Keratinocyte (primary cell): ENCODE data around the gene ZNF407. TPM values are rescaled to one million over a fixed set of nuclear protein-coding genes. Genes with fewer than 3 reads are reported as not detected.
A peak's percentile ranks its signal among the peaks of the same experiment; 100 is the strongest.

Experiments used
- DNase-seq: peaks from one replicate; pipeline ENCODE4 v3.0.0-alpha.2; 2011; ENCODE audit warnings: low read depth, missing footprints, low spot score
- FAIRE-seq: peaks from 2 replicates; lab custom pipeline; 2011; peaks lifted over from hg19 to GRCh38; lab: Jason Lieb, UNC
- H2AFZ ChIP-seq: 2 replicates; pipeline ENCODE4 v1.6.0; 2012; ENCODE audit warnings: low read length, control low read depth, inconsistent platforms; ENCODE audit not compliant: control insufficient read depth
- H3K27ac ChIP-seq: 2 replicates; pipeline ENCODE4 v1.5.1; 2011; ENCODE audit warnings: low read length; ENCODE audit not compliant: control insufficient read depth, insufficient read depth
- H3K27me3 ChIP-seq: 3 replicates; pipeline ENCODE4 v1.6.0; 2011; ENCODE audit warnings: low read length; ENCODE audit not compliant: control insufficient read depth, insufficient read depth; ENCODE audit errors: extremely low read depth
- H3K36me3 ChIP-seq, 2 experiments: 2 replicates in 1 of 2; 3 replicates in 1 of 2; pipeline ENCODE4 v1.5.1; 2011; ENCODE audit warnings: low read length in 2 of 2, mild to moderate bottlenecking in 1 of 2; ENCODE audit not compliant: control insufficient read depth in 2 of 2, insufficient read depth in 2 of 2; ENCODE audit errors: extremely low read depth in 1 of 2
- H3K4me1 ChIP-seq: 3 replicates; pipeline ENCODE4 v1.5.1; 2011; ENCODE audit warnings: low read length; ENCODE audit not compliant: control insufficient read depth, insufficient read depth; ENCODE audit errors: extremely low read depth
- H3K4me2 ChIP-seq: 3 replicates; pipeline ENCODE4 v1.6.0; 2011; ENCODE audit warnings: low read depth, low read length; ENCODE audit not compliant: control insufficient read depth, insufficient read depth; ENCODE audit errors: extremely low read depth
- H3K4me3 ChIP-seq, 3 experiments: fragments of 200-600 bp in 1 of 3; sonication (generic) in 1 of 3; 2 replicates in 2 of 3; 3 replicates in 1 of 3; pipeline ENCODE4 v1.5.1; 2011 to 2016; ENCODE audit warnings: low read length in 3 of 3, mild to moderate bottlenecking in 3 of 3, control low read depth in 2 of 3, inconsistent platforms in 1 of 3, low read depth in 1 of 3, mixed read lengths in 1 of 3, mixed run types in 1 of 3, moderate library complexity in 1 of 3; ENCODE audit not compliant: control insufficient read depth in 2 of 3, insufficient read depth in 2 of 3; ENCODE audit errors: extremely low read depth in 1 of 3
- H3K79me2 ChIP-seq: 2 replicates; pipeline ENCODE4 v1.6.0; 2012; ENCODE audit warnings: low read length; ENCODE audit not compliant: control insufficient read depth, insufficient read depth
- H3K9ac ChIP-seq: 3 replicates; pipeline ENCODE4 v1.6.0; 2011; ENCODE audit warnings: low read length; ENCODE audit not compliant: control insufficient read depth, insufficient read depth; ENCODE audit errors: extremely low read depth
- H3K9me1 ChIP-seq: 3 replicates; pipeline ENCODE4 v1.6.0; 2011; ENCODE audit warnings: low read length; ENCODE audit not compliant: control insufficient read depth, insufficient read depth; ENCODE audit errors: extremely low read depth
- H3K9me3 ChIP-seq: 2 replicates; pipeline ENCODE4 v1.5.1; 2012; ENCODE audit warnings: low read depth, low read length; ENCODE audit not compliant: control insufficient read depth
- H4K20me1 ChIP-seq: 3 replicates; pipeline ENCODE4 v1.6.0; 2011; ENCODE audit warnings: low read length; ENCODE audit not compliant: control insufficient read depth, insufficient read depth; ENCODE audit errors: extremely low read depth
- CTCF ChIP-seq, 3 experiments: IDR thresholded peaks in 1 of 3; conservative IDR thresholded peaks in 1 of 3; optimal IDR thresholded peaks in 1 of 3; 2 replicates in 2 of 3; 3 replicates in 1 of 3; pipeline versions ENCODE3 to v1.5.1; 2011; ENCODE audit warnings: low read length in 3 of 3, mild to moderate bottlenecking in 3 of 3, moderate library complexity in 2 of 3, control low read depth in 1 of 3, inconsistent platforms in 1 of 3; ENCODE audit not compliant: insufficient read depth in 2 of 3; ENCODE audit errors: extremely low read depth in 1 of 3
- EZH2 ChIP-seq: IDR thresholded peaks from one replicate; pipeline ENCODE4 v1.6.1; 2012; ENCODE audit warnings: inconsistent platforms, mild to moderate bottlenecking, low read length, moderate library complexity
- dilution Hi-C: fragments of 300-500 bp; cut with MboI; formaldehyde crosslinking; loops from one replicate; pipeline ENCODE4 v1.7.0; 2020; ENCODE audit warnings: low sequenced_read_pairs; ENCODE audit not compliant: extremely low pct_ligation_motif_present
- polyA plus RNA-seq, 5 experiments: library from polyadenylated mRNA; depleted of rRNA in 3 of 5; stranded (reverse) in 3 of 5; stranded (forward) in 1 of 5; unstranded in 1 of 5; fragments of >200 nt; gene quantifications; 1 replicate in 1 of 5; 2 replicates in 3 of 5; 3 replicates in 1 of 5; pipeline versions ENCODE4 v1.2.1 to v1.2.3, GENCODE V29; 2011 to 2012; ENCODE audit warnings: missing spikeins in 2 of 5, low read depth in 1 of 5, low replicate concordance in 1 of 5

The ZNF407 gene
- polyA plus RNA-seq, 1 donor (not counting 4 experiments of a cell fraction or from before 2014, with no cell fraction given) = 3.8 TPM

- Histone ChIP-seq H3K27me3 (no peaks in the 10 kb centered on the region), H3K4me1 (peaks cover 11% of the 10 kb centered on the region), H4K20me1 (no peaks in the 10 kb centered on the region), H3K9me3 (no peaks in the 10 kb centered on the region), H2AFZ (no peak overlapping the region), H3K27ac (no peak overlapping the region), H3K79me2 (no peaks in the 10 kb centered on the region), H3K36me3 (peaks cover 4 to 6% of the 10 kb centered on the region in 2 experiments), H3K4me3 (no peak overlapping the region), H3K4me2 (no peak overlapping the region), H3K9ac (no peak overlapping the region), H3K9me1 (no peaks in the 10 kb centered on the region)
- dilution Hi-C loops = no loop called here
- no peak for TF ChIP-seq CTCF (optimal IDR thresholded peaks at IDR 0.05 in 1 of 3, IDR thresholded peaks at IDR 0.05 in 1 of 3, conservative IDR thresholded peaks at IDR 0.05 in 1 of 3; ENCODE audit: extremely low read depth in 1 of 3, insufficient read depth in 2 of 3, low read length in 3 of 3)
- TF ChIP-seq EZH2 = no peak
- no peak for FAIRE-seq
- no peak for DNase-seq
These were observed 35.2 kb downstream of the ZNF407 start for GRCh38 chr18:74632856-74633255.

GRCh38 chr18:74633652-74634352 lies 36.1 kb downstream of the ZNF407 start:
- H3K4me3 ChIP-seq = no peak overlapping the region
- no peaks in the 10 kb centered on the region for H3K9me3 ChIP-seq
- H3K9me1 ChIP-seq = no peaks in the 10 kb centered on the region
- H4K20me1 ChIP-seq = no peaks in the 10 kb centered on the region
- H2AFZ ChIP-seq = no peak overlapping the region
- H3K4me2 ChIP-seq = peak overlapping the region; percentile 18
- peaks cover 11% of the 10 kb centered on the region for H3K4me1 ChIP-seq
- FAIRE-seq (peak; percentile 69), DNase-seq (no peak)
- TF ChIP-seq CTCF (optimal IDR thresholded peaks at IDR 0.05 in 1 of 3, IDR thresholded peaks at IDR 0.05 in 1 of 3, conservative IDR thresholded peaks at IDR 0.05 in 1 of 3; ENCODE audit: extremely low read depth in 1 of 3, insufficient read depth in 2 of 3, low read length in 3 of 3) = no peak
- no peak for TF ChIP-seq EZH2
- H3K9ac ChIP-seq = no peak overlapping the region
- dilution Hi-C loops = no loop called here
- no peaks in the 10 kb centered on the region for H3K27me3 ChIP-seq
- no peak overlapping the region for H3K27ac ChIP-seq
- peaks cover 4 to 6% of the 10 kb centered on the region in 2 experiments for H3K36me3 ChIP-seq
- H3K79me2 ChIP-seq = no peaks in the 10 kb centered on the region
